Transverse colon (tissue), 4 donors: Measurements from ENCODE around the gene CELA2A.

ENCODE experiments used
- CTCF ChIP-seq, 5 experiments: fragments of 200-600 bp in 3 of 5; fragments of 450-650 bp in 2 of 5; sonication (generic) in 3 of 5; IDR thresholded peaks; 1 replicate in 2 of 5; 2 replicates in 3 of 5; pipeline ENCODE4 v1.5.1; 2016 to 2017; ENCODE audit warnings: antibody characterized with exemption in 5 of 5, inconsistent platforms in 3 of 5, mild to moderate bottlenecking in 2 of 5, moderate library complexity in 1 of 5
- POLR2A ChIP-seq: fragments of 450-650 bp; IDR thresholded peaks from one replicate; pipeline ENCODE4 v1.6.1; 2016; ENCODE audit warnings: antibody characterized with exemption, mild to moderate bottlenecking, moderate library complexity
- POLR2AphosphoS5 ChIP-seq, 3 donors: sonication (generic); formaldehyde crosslinking; IDR thresholded peaks; one replicate each; pipeline ENCODE4 v1.6.1; 2016; ENCODE audit warnings: antibody characterized with exemption in 3 of 3

DNA sequence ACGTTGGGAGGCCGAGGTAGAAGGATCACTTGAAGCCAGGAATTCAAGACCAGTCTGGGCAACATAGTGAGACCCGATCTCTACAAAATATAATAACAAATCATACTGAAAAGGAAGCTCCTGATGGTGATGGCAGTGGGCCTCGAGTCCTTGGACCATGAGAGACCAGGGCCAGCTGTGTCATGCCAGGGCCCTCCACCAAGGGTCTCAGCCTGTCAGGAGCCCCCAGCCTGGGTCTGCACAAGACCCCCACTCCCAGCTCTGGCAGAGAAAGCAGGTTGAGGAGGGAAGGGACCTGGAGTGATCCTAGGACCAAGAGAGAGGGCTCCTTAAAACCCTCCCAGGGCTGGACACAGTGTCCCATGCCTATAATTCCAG lies 25.0 kb upstream of the CELA2A start:
- no peak for TF ChIP-seq CTCF (IDR thresholded peaks at IDR 0.05)
- no peak for TF ChIP-seq POLR2AphosphoS5 (IDR thresholded peaks at IDR 0.05)
- no peak for TF ChIP-seq POLR2A
